ENCODE results near the gene SLC35A2.

The SLC35A2 gene

DNA sequence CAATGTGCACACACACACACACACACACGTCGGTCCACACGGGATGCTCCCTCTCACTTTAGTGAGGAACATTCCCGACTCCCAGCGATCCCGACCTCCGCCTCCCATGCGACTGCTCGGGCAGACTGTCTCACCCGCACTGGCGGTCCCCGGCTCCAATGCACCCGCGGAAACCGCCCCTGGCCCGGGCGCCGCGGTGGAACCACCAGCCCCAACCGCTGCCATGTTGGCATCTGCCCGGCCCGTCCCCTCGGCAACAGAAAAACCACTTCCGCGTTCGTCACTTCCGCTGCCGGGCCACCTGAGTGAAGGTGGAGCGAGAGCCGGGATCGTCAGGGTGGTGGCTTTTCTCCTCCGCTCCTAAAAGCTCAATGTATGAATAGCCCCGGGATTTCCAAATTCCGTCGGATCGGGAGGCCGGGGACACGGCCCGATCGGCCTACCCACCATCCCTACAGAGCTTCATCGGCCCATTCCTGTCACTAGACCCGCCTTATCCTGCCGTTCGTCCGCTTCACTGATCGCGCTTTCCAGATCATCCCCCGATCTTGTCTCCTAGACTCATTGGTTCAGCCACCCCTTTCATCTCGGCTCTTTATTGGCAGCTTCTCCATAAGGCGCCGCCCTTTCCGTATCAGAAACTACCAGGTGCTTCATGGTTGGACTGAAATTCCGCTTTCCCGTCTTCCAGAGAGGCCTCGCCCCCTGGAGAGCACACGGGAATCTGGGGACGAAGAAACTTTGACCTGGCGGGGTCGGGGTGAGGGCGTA, at the start of gene SLC35A2:
Gene SLC35A2, minus strand, starts transcription at position 235 of the 771 bp plus-strand sequence. Its CDS starts 10 bp downstream, at position 225.
- DNase-seq (ENCODE audit: low read depth in 3 of 3) = peak; percentile 73 to 86 (median 75)

- DNase-seq (ENCODE audit: low read depth in 3 of 3) = no peak
These were observed 48.8 kb upstream of the SLC35A2 start for GRCh38 chrX:48960291-48960690.

DNA sequence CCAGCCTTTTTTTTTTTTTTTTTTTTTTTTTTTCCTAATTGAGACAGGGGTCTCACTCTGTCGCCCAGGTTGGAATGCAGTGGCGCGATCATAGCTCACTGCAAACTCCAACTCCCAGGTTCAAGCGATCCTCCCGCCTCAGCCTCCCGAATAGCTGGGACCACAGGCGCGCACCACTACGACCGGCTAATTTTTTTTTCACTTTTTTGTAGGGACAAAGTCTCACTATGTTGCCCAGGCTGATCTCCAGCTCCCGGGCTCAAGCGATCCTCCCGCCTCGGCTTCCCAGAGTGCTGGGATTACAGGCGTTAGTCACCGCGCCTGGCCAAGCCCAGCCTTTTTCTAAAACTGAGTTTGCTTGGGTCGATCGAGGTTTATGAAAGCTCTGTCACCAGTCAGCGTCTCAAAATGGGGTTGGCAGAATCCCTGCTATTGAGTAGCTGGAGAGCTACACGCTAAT, 47.2 kb upstream of the SLC35A2 start:
- DNase-seq (ENCODE audit: low read depth in 3 of 3) = no peak

- DNase-seq (ENCODE audit: low read depth in 3 of 3) = peak; percentile 79 to 89 (median 86)
These were observed 46.6 kb upstream of the SLC35A2 start for GRCh38 chrX:48957827-48958634.

DNA sequence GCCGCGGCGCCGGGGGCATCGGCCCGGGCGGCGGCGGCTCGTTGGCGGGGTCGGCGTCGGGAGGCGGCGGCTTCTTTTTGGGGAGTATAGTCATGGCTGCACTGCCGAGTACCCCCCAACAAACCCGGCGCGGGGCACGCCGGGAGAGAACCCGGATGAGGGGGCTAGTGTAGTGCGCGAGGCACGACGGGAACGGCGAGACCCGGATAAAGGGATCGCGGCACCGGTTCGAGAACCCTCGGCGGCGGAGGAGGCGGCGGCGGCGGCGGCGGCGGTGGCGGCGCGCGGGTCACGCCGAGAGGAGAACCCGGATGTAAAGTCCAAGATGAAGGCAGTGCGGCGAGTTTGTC, 46.0 kb upstream of the SLC35A2 start, which contains the start of gene OTUD5:
Gene OTUD5, minus strand, starts transcription at position 131 of the 350 bp plus-strand sequence. Its CDS starts 37 bp downstream, at position 94.
- DNase-seq (ENCODE audit: low read depth in 3 of 3) = peak; percentile 35 to 70 (median 57)

DNA sequence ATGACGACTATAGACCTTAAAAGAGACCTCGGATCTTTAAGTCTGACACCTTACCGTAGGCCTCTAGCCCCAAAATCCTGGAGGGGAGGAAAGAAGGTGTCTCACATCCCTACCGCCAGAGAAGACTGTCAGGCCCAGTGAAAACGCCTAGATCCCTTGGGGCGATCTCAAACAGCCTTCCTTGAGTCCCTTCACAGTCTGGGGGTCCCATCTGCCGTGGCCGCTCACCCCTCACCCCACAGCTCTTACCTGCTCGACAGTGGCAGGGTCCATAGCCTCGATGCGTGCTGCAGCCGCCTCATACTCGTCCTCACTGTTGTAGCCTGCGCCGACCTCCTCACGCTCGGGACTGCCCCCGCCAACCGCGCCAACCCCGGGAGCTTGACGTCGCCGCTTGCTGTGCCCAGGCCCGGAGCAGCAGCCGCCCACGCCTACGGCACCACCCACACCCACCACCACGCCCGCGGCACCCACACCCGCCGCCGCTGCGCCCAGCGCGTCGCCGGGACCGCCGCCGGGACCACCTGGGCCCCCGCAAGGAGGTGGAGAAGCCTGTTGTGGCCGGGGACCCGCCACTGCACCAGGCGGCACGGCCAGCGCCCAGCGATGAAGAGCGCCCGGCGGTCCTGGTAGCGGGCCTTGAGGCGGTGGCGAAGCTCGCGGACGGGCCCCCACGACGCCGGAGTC, 45.4 kb upstream of the SLC35A2 start:
- peak in 1 of 3 experiments; percentile 50 for DNase-seq (ENCODE audit: low read depth in 3 of 3)

DNA sequence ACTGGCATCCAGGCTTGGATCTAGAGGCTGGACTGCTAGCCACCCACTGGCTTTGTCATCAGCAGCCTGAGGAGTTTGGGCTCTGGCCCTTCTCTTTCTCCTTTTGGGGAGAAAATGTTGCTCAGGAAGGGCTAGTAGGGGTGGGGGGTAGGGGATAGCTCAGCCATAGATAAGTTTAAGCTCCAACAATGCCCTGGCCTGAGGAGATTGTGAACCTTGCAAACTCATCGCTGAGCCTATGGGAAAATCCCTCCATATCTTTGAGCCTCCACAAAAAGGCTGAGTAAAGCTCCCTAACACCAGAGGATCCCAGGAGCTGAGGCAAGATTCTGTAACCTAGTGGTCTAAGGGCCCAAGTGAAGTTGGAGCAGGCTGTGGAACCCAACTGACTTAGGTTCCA, 37.1 kb upstream of the SLC35A2 start:
- no peak for DNase-seq (ENCODE audit: low read depth in 3 of 3)

DNA sequence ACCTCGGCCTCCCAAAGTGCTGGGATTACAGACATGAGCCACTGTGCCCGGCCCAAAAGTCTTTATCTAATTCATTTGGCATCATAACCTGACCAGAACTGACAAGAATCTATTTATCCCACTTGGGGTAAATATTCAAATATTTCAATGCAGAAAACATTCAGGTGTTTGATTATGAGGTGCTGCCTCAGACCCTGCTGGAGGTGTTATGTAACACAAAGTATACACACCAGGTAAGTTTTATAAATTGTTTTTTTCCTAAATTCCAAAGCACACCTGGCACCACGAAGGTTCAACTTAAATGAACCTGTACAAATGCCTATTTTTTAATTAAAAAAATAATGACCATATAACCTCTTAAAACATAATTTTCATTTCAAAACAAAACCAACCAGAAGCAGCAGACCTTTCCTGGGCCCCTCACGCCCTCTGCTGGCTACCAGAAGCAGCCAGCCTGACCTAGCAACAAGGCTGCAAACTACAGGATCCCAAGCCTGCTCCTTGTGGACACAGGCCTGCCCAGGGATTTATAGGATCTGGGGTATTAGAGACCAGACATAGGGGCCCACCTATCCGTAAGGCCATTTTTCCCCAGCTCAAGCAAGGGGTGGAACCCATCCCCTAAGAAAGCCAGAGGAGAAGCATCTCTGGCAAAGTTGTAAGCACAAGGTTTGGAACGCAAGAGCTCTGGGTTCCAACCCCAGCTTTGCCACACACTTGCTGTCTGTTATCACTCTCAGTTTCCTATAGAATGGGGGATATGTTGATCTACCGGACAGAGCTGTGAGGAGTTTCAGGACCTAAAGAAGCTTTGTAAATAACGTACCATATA, 34.3 kb upstream of the SLC35A2 start:
- DNase-seq (ENCODE audit: low read depth in 3 of 3) = no peak

GRCh38 chrX:48942895-48943294, 31.4 kb upstream of the SLC35A2 start:
- DNase-seq (ENCODE audit: low read depth in 3 of 3) = no peak

GRCh38 chrX:48940404-48940955, 29.0 kb upstream of the SLC35A2 start:
- no peak for DNase-seq (ENCODE audit: low read depth in 3 of 3)

DNA sequence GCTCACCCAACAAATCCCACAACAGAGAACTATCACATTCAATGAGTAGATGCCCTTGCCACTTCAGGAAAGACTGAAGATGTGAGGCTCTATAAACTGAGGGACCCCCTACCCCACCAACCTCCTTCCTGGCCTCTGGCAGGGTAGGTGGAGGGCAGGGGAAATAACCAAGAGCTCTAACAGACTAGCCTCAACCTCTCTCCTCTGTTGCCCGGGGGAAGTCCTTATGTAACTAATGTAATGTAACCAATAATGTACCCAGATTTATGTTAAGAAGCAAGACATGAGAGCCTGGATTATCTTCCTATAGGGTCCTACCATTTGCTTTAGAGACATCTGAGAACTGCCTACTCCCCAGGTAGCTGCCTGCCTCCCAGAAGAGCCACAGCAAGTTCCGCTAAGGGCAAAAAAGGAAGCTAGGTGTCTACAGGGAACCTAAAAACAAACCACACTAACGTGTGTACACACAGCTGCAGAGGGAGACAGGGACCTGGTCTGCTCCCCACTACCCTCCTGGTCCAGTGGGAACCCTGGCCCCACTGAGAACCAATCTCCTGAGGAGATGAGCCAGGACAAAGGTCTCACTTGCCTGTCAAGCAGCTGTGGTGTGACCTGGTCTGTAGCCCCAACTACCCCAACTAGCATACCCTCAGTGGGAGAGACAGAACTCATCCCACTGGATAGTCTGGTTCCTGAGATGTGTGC, 28.2 kb upstream of the SLC35A2 start:
- no peak for DNase-seq (ENCODE audit: low read depth in 3 of 3)

DNA sequence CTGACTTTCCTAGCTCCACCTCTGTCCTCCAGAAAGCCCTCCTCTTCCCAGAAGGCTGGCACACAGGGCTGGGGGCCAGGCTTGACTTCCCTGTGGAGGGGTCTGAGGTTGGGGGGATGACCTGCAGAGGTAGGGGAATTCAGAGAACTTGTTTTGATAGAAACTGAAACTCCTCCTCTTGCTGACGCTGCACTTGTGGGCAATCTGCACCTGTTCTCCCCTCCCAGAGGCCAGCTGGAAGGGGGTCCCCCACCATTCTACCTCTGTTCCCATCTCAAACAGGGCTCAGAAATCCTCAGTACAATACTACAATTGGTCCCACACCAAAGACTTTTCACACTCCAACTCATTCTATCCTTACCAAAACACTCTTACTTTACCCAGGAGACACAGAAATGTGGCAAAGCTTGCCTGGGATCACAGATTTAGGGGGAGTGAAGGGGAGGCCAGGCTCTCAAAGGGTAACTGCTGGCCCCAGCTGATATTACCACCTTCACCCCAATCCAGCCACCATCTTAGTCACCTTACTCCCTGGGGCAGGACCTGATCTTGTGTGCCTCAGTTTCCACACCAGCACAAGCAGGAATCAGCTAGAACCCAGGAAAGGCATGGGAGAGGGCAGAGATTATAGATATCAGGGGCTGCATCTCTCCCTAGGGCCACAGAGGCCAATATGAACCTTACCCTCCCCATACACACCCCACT, 27.4 kb upstream of the SLC35A2 start:
- DNase-seq (ENCODE audit: low read depth in 3 of 3) = peak; percentile 42 to 75 (median 57)

DNA sequence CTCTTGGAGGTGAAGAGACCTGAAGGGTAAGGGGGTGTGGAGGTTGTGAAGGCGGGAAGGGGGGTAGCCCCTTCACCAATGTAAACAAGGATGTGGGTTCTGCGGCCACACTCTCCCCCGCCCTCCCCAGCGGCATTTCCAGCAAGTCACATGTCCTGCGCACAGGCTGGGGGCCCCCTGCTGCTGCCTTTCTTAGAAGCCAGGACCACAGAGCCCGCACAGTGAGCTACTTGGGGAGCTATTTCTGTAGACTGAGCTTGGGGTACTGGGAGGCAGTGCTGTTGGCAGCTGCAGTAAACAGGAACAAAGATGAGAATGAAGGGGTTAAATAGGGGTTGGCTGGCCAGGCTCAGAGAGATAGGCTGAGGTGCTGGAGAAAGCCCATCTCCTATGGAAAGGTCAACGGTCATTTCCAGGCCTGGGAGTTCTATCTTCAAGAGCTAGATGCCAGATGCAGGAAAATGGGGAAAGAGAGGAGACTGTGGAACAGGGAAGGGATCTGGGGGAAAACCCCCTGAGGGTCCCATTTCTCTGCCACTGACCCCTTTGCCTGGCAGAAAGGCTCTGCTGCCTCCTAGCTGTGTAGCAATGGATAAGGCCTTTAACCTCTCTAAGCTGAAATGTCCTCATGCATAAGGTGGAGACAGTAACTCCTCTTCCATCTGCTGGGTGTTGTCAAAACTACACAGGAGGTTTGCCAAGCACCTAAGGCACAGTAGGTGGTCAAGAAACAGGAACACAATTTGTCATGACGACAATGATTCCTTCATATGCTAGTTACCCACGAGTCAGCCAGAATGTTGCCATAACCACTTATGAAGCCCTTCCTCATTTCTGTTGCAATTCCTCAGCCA, 25.8 kb upstream of the SLC35A2 start:
- peak; percentile 59 to 87 (median 71) for DNase-seq (ENCODE audit: low read depth in 3 of 3)

- no peak for DNase-seq (ENCODE audit: low read depth in 3 of 3)
These were observed 25.1 kb upstream of the SLC35A2 start for GRCh38 chrX:48936429-48937053.

- no peak for DNase-seq (ENCODE audit: low read depth in 3 of 3)
These were observed 23.8 kb upstream of the SLC35A2 start for GRCh38 chrX:48935301-48935670.

DNA sequence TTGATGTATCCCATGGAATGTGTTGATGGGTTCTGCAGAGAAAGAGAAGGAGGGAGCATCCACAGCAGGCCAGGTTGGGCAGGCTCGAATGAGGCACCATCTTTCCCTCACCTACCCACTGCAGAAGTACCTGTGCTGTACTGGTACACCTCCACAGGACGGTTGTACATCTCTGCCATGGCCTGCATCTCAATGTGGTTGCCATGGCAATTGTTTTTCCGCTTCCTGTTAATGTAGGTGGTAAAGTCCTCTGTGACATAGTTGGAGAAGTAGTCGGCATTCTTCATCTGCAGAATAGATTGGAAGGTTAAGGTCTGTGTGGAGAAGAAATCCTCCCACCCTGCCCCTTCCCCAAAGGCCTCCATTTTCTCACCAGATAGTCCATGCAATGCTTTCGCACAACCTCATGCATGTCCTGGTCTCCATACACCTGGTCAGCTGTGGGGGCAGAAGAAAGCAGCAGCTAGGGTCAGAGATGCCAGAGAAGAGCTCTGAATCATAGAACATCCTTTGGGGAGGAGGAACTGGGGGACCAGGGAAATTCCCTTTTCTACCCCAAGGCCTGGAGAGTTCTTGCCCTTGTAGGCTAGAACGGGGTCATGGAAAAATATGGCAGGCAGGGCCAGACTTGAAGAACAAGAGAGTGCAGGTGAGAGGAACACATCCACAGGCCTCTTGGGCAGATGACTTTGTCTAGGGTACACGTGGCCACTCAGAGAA, 23.3 kb upstream of the SLC35A2 start:
- no peak for DNase-seq (ENCODE audit: low read depth in 3 of 3)

- no peak for DNase-seq (ENCODE audit: low read depth in 3 of 3)
These were observed 22.3 kb upstream of the SLC35A2 start for GRCh38 chrX:48933757-48934156.

Data from stimulated activated CD4-positive, alpha-beta T cell treated with anti-CD3 and anti-CD28 coated beads, TNF-alpha, amount 100 ng/mL, for 24 hours (primary cell).